Stimulated activated CD8-positive, alpha-beta memory T cell treated with anti-CD3 and anti-CD28 coated beads, Interleukin-2, amount 100 ng/mL, for 1 hour (primary cell): ENCODE results near the gene HARS2.
"Not testable (repeated sequence)": the region's sequence is repeated elsewhere in the genome, so short reads cannot be mapped to it uniquely, and the experiment has no call there.

ENCODE experiments used
- DNase-seq, 2 donors: peaks; one replicate each; pipeline ENCODE4 v3.0.0-alpha.2; 2020; ENCODE audit warnings: low read depth in 2 of 2

HARS2 gene, protein sequence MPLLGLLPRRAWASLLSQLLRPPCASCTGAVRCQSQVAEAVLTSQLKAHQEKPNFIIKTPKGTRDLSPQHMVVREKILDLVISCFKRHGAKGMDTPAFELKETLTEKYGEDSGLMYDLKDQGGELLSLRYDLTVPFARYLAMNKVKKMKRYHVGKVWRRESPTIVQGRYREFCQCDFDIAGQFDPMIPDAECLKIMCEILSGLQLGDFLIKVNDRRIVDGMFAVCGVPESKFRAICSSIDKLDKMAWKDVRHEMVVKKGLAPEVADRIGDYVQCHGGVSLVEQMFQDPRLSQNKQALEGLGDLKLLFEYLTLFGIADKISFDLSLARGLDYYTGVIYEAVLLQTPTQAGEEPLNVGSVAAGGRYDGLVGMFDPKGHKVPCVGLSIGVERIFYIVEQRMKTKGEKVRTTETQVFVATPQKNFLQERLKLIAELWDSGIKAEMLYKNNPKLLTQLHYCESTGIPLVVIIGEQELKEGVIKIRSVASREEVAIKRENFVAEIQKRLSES

DNA sequence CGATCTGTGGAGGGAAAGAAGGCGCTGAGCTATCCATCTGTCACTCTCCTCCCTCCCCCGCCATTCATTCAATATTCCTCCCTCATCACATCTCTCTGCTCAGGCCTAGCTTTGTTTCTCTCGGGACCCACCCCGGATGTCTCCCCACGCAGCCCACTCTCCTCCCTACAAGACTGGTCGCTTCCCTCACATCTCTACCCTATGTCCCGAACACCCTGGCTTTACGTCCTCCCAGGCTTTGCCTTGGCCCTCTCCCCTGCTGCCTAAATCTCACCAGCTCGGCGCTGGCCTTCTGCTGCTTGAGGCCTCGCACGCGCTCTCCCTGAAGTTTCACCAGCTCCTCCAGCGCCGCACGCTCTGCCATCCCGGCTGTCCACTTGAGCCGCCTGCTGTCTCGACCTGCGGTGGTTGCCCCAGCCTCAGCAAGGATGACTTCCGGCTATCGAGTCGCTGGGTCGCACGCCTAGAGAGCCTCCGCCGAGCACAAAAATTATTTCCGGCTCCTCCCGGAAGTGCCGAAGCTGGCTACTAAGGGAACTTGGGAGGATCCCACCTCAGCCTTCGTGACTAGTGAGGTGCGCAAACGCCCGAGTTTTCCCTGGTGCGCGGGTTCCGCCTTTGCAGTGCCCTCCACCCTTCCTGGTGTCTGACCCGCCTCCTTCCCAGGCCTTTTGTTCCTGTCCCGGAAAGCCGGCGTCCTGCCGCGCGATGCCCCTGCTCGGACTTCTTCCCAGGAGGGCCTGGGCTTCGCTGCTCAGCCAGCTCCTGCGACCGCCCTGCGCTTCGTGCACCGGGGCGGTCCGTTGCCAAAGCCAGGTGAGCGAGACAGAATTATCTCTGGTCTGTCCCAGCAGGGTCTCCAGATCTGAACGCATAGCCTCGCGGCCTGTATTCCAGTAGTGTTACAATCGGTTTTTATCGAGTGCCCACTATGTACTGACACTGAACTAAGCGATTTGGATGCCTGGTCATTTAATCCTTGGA lies at the start of gene HARS2, which contains the start of gene HARS1:
TSS of gene HARS2 (plus strand) at position 515 of the 984 bp plus-strand sequence. CDS start at position 709, 194 bp downstream.
TSS of gene HARS1 (minus strand) at position 430 of the 984 bp plus-strand sequence. CDS start at position 364, 66 bp downstream.
- peak; percentile 67 to 69 for DNase-seq

DNA sequence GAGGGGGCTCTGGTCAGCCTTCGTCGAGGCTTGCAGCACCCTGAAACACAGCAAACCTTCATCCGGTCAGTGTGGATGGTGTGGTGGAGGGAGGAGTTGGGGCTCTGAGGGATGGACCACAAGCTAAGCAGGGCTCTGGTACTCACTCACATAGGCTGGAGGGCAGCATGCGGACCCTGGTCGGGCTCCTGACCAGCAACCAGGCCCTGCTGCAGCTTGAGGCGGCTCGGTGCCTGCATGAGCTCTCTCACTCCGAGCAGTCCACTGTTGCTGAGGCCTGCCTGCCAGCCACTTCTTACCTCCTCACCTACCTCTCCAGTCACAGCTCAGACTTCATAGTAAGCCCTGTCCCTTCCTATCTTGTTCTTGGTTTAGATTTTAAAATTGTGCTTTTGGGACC lies 49.5 kb upstream of the HARS2 start:
- DNase-seq = no peak

DNA sequence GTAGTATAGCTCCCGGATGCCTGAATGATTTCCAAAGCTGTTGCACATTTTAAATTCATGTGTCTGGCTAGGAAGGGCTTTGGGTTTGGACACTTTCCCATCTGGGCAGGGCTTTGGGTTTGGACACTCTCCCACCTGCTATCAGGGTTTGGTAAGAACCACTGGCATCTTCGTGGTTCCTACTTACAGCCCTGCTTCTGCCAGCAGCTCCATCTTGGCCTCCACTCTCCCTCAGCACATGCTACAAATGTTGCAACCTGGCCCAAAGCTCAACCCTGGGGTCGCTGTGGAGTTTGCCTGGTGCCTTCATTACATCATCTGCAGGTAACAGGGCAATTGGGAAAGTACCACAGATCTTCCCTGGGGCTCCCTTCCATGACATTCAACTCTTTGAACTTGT lies 48.5 kb upstream of the HARS2 start:
- DNase-seq = no peak

DNA sequence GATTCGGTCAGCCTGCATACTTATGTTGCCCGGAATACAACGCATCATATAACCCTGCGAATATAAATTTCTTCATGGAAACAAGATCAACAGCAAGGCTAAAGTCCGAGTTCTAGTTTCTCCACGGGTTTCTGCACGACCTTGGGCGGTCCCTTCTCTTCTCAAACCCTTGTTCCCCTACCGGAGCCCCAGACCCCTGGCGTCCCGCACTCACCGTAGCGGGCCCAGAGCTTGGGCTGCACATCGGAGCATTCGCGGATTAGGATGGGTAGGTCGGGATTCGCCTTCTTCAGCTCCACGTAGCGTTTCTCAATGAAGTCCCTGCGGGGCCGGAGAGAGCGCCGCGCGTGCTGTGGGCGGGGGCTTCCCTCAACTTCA lies 44.2 kb upstream of the HARS2 start:
- no peak for DNase-seq

DNA sequence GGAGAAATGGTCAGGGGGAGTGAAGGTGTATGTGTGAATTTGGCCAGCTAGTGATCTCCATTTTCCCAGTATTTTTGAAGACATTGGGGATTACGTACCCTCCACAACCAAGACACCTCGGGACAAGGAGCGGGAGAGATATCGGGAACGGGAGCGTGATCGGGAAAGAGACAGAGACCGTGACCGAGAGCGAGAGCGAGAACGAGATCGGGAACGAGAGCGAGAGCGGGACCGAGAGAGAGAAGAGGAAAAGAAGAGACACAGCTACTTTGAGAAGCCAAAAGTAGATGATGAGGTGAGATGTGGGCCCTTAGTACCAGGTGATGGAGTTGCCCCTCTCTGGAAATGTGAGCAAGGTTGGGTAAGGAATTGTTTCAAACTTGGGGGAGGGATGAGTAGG lies 32.4 kb upstream of the HARS2 start:
- DNase-seq = no peak

DNA sequence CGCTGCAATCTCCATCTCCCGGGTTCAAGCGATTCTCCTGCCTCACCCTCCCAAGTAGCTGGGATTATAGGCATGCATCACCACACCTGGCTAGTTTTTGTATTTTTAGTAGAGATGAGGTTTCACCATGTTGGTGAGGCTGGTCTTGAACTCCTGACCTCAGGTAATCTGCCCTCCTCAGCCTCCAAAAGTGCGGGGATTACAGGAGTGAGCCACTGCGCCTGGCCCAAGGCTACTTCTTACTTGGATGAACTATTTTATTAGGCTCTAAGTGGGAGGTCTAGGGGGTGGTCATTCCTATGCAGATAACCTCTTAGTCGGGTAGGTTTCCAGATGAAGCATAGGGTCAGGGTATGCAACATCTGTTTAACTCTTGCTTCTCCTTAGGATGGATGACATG lies 30.9 kb upstream of the HARS2 start:
- not testable (repeated sequence) for DNase-seq

DNA sequence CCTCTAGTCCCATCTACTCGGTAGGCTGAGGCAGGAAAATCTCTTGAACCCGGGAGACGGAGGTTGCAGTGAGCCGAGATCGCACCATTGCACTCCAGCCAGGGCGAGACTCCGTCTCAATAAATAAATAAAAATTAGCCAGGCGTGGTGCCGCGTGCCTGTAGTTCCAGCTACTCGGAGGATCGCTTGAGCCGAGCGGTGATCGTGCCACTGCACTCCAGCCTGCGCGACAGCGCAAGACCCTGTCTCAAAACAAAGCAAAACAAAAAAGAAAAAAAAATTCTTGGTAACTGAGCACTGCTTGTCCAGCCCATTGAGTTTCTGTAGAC lies 27.3 kb upstream of the HARS2 start:
- no peak for DNase-seq

DNA sequence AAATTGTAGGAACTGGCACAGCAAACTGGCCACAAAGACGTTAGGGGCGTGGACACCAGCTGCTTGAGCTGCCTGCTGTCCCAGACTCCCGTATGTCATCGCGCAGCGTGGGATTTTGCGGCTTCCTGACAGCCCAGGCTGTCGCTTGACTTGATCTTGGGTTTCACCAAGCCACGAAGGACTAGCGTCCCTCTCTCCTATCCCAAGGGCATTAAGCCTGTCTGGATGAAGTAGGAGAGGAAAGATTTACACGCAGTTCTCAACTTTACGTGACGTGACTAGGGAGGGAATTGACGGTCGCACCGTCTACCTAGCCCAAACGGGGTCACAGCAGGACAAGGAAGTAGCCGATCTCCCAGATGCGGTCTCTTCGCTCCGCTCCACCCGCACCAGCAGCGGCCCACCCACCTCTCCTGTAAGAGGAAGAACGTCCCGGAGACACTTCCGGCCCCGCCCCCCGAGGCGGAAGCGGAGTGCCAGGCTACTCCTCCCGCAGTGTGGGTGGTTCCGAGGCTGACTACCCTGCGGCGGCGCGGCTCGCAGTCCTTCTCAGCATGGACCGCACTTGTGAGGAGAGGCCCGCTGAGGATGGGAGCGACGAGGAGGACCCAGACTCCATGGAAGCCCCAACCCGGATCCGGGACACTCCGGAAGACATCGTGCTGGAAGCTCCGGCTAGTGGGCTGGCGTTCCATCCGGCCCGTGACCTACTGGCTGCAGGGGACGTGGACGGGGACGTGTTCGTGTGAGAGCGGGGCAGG lies 26.7 kb upstream of the HARS2 start, which contains the start of gene WDR55:
TSS of gene WDR55 (plus strand) at position 546 of the 761 bp plus-strand sequence. CDS start at position 555, 9 bp downstream.
- peak; percentile 90 to 91 for DNase-seq

DNA sequence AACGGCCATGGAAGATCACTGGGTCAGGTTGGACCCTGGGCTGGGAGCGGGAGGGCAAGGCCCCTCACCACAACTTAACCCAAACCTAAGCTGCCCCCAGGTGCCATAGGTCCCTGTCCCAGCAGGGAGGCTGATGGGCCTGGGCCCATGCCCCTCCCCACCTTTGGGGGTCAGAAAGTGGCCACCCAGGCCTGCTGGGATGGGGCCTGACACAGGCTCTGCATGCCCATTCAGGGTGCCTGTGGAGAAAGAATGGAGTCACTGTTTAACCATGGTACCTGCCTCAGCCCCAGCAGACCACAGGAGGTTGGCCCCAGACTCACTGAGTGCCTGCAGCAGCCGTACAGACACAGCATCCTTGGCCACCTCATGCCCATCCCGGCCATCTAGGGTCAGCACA lies 20.2 kb upstream of the HARS2 start:
- not testable (repeated sequence) for DNase-seq

DNA sequence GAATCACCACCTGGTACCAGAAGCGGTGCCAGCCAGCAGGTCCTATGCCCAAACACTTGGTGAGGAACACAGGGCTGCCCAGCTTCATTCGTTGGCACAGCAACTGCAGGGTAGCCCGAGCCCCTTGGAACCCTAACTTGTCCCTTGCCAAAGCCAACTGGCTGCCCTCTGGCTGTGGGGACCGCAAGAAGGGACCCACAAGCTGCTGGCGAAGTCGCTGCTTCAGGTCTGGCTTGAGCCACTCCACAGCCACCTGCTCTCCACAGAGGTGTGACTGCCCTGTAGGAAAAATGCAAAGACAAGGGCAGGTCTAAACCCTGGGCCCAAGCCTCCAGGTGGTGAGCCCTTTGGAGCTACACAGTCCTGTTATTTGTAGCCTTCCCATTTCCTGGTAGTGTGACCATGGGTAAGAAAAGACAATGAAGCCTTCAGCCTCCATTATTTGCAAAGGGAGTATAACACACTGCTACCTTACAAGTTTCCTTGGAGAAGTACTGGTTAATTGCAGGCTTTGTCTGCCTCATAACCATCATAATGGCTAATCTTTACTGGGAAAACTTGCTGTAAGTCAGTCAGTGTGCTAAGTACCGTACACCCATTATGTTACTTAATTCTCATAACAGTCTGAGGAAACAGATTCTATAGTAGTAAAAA lies 19.7 kb upstream of the HARS2 start:
- no peak for DNase-seq

DNA sequence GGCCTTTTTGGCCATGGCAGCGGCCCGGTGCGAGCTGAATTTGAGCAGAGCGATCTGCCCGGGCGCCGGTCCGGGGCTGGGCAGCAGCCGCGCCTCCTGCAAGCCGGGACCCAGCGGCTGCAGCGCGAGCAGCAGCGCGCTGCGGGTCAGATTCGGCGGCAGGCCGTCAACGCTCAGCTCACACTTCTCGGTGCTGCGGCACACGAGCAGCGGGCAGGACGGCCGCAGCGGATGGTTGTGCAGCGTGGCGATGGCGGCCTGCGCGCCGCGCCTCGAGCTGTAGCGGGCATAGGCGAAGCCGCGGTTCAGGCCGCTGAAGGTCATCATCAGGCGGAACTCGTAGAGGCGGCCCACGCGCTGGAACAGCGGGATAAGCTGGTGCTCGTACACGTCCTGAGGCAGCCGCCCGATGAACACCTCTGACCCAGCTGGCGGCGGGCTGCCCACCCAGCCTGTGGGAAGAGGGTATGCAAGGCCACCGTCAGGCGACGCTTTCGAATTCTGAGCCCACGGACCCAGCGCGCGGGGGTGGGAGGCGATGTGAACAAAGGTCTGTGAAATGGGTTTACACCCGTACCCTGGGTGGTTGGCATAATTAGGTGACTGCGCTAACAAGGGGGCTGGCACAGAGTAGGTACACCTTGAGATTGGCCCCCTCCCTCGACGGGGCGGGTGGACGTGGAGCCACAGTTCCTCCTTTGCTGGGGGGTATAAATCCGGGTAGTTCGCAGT lies 18.6 kb upstream of the HARS2 start:
- no peak for DNase-seq

DNA sequence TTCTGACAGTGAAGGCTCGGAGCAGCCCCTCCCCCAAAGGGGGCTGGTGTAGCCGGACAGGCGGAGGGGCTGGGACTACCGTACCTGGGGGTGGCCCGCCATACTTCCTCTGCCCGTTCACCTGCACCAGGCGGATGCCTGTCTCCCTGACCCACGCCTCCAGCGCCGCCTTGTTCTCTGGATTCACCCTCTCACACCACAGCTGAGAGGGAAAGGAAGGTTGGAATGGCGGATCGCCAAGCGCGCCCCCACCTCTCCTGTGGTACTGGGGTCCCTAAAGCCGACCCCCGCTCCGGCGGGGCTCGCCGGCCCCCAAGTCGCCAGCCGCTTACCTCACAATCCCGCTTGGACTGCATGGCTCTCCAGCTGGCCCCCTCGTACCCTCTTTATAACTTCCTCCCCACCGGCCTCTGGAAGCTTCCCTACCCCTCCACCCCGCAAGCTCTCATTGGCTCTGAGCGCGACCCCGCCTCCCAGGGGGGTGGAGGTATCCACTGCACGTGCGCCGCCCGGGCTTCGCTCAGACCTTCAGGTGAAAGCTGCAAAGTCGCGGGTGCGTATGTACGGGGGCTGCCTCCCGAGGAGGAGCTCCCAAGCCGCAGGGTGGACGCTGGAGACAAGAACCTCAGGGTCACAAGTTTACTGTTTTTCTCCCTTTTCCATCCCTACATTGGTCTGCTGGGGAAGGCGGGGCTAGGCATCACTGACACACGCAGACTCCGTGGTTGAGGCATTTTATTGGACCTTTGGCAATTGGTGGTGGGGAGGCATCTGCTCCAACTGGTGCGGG lies 17.9 kb upstream of the HARS2 start, which contains the start of gene DND1:
TSS of gene DND1 (minus strand) at position 390 of the 790 bp plus-strand sequence. CDS start at position 356, 34 bp downstream.
- no peak for DNase-seq

DNA sequence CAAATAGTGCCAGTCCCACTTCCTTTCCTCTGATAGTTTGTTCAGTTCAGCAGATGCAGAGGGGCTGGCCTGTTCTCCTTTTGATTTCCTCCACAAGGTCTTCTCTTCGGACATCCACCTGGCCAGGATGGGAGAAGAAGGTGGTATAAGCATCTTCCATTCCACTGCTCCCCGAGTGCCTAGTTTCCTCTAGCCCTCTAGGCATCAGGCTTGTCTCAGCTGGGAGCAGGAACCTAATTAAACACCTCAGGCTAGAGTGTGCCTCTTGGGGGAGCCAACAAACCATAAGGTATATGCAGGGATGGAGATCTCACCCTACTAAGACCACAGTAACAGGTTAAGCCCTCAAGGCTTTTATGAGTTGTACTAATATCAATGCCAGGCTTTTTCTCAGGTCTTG lies 17.0 kb upstream of the HARS2 start:
- DNase-seq = no peak

DNA sequence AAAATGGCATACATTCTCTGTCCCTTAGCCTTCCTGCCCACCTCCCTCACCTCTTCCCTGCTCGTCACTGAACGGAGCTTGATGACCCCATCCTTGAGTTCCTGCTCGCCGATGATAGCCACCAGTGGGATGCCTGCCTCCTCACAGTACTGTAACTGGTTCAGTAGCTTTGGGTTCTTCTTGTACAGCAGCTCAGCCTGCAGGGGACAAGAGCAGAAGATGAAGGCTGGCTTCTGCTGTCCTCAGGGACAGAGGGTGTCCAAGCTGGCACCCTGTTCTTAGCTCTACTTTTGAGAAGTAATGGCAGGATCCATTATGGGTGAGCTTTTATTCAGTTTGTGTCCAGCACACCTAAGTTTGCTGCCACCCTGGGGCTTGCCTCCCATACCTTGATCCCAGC lies 16.6 kb upstream of the HARS2 start:
- DNase-seq = no peak

DNA sequence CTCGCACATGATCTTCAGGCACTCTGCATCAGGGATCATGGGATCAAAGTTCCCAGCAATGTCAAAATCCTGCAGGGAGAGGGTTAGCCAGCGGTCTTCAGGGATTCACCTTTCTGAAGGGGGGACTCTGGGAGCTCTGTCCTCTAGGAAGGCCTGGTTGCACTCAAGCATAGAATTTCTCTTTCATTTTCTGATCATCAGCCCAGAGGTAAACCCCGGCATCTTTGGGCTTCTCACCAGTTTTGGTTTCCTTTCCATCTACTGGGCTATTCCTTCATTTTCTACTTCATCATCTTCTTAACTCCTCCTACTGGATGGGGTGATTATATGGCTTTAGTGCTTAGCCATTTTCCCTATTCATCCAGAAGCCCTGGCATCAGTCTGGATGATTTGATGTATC lies 13.3 kb upstream of the HARS2 start:
- DNase-seq = no peak

DNA sequence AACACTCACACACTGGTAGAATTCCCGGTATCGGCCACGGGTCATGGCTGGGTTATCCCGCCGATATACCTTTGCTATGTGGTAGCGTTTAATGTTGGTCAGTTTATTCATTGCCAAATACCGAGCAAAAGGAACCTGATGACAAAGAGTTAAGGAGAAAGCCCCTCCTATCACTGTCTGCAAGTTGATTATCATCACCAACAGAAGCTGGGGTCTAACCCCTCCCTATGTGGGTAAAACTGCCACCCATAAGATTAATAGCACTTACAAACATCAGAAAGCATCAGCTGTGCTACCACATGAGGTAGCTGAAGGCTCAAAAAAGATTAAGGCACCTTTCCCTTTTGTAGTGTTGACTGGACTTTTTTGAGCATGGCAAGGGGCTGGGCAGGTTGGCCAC lies 12.3 kb upstream of the HARS2 start:
- DNase-seq = no peak

DNA sequence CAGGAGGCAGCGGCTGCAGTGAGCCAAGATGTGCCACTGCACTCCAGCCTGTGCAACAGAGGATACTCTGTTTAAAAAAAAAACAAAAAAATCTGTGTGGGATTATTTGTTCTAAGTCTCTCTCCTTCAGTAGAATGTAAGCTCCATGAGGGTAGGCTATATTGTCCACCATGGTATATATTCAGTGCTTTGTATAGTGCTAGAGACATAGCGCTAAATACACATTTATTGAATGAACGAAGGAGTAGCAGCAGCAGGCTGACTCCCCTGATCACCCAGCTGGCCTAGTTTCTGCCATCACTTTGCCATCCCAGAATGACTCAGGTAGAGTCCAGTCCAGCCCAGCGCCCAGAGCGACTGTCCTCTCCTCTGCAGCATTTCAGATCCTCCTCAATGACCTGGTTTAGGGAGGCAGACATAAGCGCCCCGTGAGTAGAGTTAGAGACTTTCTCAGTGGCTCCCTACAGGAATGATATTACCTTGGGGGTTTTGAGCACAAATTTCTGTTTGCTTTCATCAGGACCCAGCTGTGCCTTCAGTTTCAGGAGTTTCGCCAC lies 801 bp upstream of the HARS2 start:
- DNase-seq = no peak

DNA sequence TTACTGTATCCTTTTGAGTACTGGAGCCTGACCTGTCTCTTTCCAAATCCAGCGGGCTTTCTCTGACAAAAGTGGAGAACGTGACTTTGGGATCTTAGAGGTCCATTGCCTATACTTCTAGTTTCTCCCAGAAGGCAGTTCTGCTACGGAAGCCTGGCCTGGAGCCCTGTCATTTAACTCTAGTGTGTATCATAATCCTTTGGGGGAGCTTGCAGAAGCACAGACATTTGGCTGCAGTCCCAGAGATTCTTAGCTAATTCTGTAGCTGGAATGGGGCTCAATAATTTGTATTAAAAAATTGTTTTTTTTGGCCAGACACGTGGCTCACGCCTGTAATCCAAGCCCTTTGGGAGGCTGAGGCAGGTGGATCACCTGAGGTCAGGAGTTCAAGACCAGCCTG lies 3.0 kb downstream of the HARS2 start:
- no peak for DNase-seq

DNA sequence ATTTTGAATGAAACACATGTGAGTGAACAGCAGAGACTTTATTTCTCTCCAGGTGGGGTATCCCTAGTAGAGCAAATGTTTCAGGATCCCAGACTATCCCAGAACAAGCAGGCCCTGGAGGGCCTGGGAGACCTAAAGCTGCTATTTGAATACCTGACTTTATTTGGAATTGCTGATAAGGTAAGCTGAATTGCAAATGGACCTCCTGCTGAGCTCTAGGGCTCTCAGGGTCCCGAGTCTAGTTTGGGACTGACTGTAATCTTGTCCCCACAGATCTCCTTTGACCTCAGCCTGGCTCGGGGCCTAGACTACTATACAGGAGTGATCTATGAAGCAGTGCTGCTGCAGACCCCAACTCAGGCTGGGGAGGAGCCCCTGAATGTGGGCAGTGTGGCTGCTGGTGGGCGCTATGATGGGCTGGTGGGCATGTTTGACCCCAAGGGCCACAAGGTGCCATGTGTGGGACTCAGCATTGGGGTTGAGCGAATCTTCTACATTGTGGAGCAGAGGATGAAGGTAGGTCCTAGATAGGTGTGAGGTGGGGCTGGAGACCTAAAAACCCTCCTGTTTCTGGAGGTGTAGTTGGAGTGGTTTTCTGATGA lies 5.7 kb downstream of the HARS2 start:
- no peak for DNase-seq
